NCI-H1092 treated with DMSO at 0.1 percent for 48 hours (cell line): ENCODE measurements around the gene POU3F1.

Source experiments
- DNase-seq: peaks from one replicate; lab custom pipeline; 2025; lab: John Stamatoyannopoulos, UW

POU3F1 gene

DNA sequence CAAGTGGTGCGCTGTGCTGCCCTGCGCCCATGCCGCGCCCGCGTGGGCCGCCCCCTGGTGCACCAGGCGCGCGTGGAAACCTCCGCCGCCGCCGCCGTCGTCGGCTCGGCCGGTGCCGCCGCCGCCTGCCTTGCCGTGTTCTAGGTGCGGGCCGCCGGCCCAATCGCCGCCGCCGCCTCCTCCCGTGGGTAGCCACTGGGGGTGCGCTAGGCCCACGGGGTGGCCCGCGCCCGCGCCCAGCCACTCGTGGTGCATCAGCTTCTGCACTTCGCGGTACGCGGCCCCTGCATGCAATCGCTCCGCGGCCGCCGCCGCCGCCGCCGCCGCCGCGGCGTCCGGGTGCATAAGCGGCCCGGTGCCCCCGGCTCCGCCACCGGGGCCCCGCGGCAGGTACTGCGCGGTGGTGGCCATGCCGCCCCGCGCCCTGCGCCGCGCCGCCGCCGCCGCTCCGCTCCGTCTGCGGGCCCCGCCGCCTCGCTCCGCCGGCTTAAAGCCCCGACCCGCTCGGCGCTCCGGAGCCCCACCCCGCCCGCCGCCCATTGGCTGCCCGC lies at the start of gene POU3F1:
Gene POU3F1, minus strand, starts transcription at position 461 of the 551 bp plus-strand sequence. Its CDS starts 50 bp downstream, at position 411.
- no peak for DNase-seq

DNA sequence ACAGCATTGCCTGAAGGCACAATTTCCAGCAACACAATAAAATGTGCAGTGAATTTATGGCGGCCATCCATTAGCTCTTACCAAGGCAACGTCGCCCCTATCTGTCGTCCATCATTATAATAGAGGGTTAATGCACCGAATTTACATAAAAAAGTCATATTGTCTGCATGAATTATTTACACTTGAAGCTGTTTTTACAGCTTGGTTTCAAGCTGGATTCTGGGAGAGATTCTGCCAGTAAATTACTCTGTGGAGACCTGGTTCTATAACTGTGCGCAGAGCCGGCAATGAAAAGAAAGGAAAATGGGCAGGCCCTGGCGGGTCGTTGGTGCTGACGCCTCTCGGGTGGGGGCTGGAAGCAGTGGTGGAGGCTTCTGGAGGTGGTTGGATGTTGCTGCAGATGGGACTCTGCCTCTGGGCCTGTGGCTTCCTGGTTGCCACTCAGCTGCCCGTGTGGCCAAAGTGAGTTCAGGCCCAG lies 48.9 kb upstream of the POU3F1 start:
- DNase-seq = no peak

DNA sequence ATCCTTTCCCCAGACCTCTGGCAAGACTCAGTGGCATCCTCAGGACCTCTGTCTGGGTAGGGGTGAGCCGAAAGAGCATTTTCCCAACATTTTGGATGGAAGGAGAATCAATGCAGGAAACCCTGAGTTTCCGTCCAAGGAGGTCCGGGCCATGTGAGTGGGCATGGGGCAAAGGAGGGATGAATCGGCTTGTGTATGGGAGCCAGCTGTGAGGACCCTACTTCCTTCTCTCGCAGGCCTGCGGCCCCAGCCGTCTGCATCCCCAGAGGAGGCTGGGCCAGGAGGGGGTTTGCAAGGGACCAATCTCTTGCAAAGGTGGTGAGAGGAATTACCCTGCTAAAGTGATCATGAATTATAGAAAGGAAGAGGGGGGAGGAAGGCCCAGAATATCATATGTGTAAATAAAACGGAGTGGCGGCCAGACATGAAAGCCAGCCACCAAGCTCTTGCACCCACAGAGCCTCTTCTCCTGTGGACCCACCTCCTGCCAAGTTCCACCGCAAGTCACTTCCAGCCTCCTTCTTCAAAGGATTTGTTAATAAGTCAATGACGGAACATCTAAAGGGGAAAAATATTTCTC lies 48.2 kb upstream of the POU3F1 start:
- peak; percentile 17 for DNase-seq

DNA sequence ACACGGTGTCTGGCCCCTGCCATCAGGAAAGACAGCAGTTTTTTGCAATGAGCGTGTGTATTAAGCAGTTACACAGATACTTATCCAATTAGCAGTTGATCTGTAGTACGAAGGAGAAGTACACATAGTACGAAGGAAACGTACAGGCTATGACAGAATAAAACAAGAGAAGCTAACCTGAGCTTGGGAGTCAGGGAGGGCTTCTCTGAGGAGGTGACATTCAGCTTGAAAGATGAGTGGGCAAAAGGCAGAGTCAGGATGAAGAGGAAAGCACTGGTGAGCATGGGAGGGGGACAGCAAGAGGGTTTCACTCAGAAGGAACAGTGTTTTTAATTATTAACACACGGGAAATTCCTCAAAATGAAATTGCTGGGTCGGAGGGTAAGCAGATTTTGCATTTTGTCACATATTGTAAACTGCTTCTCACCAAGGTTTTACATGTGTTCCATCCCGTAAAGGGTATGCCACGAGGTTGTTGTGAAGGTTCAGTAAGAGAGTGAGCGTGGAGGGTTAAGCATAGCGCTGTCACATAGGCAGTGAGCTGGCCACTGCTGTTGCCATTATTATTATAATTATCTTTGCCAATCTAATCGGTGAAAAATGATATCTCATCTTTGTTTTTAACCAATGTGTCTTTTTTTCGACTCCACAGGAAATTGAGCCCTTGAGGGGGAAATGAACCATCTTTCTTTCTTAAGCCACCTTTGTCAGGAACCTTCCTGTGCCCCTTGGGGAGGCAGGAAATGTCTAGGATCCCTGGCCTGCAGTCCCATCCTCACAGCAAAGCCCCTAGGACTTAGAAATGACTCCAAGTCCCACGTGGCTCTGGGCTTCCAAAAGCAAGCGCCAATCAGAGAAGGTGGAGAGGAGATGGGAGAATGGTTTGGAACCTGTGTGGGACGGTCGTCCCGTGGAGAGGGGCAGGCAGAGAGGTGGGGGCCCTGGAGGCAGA lies 47.3 kb upstream of the POU3F1 start:
- DNase-seq = no peak

DNA sequence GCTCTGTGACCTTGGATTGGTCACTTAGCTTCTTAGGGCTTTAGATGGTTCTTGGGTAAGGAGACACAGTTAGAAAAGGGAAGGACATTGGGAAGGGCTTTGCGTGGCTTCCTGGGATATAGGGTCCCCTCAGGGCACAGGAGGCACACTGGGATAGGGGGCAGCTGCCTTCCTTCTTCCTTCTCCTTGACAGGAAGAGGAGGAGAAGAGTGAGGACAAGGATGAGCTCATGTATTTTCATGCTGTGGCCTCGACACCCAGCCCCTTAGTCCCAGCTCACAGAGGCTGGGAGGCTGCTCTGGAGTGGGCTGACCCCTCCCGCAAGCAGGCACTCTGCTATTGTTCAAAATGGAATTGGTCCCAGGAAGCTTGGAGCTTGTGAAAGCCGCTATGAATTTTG lies 45.7 kb upstream of the POU3F1 start:
- DNase-seq = no peak

GRCh38 chr1:38090796-38091195 lies 44.2 kb upstream of the POU3F1 start:
- no peak for DNase-seq

DNA sequence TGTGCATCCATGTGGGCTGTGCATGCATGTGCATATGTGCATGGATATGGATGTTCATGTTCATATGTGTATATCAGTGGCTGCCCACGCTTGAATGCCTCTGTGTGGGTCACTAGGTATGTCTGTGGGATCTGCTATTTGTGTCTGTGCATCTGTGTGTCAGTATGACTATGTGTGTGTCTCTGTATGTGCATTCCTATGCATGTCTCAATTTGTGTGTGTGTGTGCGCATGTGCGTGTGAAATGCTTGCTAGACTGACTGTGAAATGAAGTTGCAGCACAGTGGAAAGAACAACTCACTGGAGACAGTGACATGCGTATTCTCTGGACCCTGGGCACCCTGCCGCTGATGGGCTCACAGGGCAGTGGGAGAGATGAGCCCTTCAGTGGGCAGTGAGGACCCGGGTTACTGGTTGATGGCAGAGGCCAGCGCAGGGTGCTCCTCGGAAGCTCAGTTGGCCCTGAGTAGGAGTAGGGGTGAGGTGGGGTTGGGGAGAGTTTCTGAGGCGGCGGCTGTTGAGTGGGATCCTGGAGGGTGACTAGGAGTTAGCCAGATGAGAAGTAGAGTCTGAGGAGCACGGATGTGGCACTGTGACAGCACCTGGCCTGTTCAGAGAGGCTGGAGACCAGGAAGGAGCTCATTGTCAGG lies 43.2 kb upstream of the POU3F1 start:
- no peak for DNase-seq

GRCh38 chr1:38088791-38089190 lies 42.2 kb upstream of the POU3F1 start:
- DNase-seq = no peak

- no peak for DNase-seq
Observed at GRCh38 chr1:38088366-38088765, 41.8 kb upstream of the POU3F1 start.

DNA sequence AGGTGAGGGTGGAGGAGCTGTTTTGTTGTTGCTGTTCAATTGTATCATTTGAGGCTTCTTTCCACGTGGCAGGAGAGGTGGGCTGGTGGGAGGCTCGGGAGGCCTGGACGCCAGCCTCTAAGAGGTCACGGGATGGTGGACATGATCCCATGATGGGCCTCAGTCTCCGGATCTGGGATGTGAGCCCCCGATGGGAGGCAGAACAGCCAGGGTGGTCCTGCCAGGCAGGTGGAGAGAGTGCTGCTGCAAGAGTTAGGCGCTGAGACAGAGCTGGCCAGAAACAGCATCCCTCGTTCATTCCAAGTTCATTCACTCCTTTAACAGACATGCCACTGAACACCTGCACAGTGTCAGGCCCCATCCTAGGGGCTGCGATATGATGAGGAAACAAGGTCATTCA lies 41.1 kb upstream of the POU3F1 start:
- DNase-seq = no peak

DNA sequence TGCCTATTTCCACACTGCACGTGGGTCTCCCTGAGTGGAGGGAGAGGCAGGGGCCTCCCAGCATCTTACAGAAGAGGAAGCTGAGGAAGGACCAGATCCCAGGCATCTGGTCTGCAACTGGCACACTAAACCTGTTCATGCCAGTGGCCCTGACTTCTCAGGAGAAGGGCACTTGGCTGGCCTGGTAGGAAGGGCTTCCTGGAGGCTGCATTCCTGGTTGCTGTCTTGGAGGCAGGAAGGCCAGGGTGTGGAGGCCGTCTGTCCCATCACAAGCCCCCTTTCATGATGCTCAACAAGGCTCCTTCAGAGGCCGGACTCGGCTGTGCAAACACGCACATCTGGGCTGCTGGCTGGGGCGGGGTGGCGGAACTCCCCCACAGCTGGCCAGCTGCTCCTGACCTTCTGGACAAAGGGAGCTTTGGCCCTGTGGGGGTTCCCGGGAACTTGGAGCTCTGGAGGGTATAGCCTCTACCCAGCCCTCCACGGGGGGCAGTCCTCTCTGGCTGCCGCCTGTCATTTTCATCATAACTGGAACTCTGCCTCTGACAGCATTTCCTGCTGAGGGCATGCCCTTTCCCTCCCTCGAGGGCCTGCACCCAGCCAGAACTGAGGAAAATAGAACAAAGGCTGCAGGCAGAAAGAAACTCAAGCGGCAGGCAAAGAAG lies 39.2 kb upstream of the POU3F1 start:
- no peak for DNase-seq

GRCh38 chr1:38084700-38085099 lies 38.1 kb upstream of the POU3F1 start:
- DNase-seq = peak; percentile 14

DNA sequence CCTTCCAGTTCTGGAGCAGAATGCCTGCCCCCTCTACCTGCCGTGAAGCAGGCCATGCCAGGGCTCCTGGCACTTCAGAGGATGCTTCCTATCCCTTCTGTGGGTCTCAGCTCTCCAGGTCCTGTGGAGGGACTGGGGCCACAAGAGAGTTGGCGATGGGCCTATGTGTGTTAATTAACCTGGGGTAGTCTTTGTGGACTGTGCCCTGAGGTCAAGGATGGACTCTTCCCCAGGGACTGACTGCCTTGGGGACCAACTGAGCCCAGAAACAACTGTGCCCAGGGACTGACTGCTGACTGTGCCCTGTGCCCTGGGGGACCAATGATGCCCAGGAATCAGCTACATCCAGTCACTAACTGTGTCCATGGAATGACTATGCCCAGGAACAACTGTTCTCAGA lies 37.5 kb upstream of the POU3F1 start:
- no peak for DNase-seq

DNA sequence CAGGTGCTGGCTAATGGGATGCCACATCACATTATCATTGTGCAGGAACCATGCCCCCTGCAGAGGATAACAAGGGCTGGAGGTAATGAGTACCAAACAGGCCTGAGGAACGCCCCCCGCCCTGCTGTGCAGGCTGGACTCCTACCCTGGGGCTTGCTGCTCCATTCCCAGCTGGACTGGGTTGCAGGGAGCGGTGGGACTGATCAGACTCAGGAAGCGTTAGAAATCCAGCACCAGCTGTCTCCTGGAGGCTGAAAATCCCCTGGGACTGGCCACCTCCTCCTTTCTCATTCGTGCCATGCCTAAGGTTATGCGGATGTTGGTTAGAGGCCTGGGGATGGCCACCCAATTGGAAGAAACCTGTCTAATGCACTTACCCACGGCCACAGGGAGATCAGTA lies 36.9 kb upstream of the POU3F1 start:
- DNase-seq = peak; percentile 53

- no peak for DNase-seq
Observed at GRCh38 chr1:38082769-38083263, 36.2 kb upstream of the POU3F1 start.

- DNase-seq = no peak
Observed at GRCh38 chr1:38079019-38079418, 32.4 kb upstream of the POU3F1 start.

DNA sequence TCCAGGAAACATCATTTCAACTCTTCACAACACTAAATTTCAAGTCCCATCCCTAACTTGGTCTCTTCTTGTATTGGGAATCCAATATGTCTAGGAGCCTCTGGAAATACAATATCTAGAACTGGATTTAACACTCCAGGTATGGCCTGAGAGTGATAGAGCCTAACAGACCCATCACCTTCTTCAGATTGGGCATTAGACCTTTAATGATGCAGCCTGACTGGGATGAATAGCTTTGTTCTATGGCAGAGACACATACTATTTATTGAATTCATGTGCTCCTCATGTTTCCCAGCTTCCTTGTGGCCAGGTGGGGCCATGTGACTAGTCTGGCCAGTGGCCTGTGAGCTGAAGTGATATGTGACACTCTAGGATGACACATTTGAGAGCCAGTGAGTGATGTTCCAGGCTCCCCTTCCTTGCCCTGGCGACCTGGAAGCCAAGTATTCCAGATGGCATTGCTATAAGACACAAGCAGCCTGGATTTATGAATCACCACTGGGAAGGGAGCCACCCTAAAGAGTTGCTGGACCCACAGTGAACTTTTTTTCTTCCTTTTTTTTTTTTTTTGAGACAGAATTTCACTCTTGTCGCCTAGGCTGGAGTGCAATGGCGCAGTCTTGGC lies 31.0 kb upstream of the POU3F1 start:
- DNase-seq = no peak

GRCh38 chr1:38076455-38076854 lies 29.9 kb upstream of the POU3F1 start:
- no peak for DNase-seq

DNA sequence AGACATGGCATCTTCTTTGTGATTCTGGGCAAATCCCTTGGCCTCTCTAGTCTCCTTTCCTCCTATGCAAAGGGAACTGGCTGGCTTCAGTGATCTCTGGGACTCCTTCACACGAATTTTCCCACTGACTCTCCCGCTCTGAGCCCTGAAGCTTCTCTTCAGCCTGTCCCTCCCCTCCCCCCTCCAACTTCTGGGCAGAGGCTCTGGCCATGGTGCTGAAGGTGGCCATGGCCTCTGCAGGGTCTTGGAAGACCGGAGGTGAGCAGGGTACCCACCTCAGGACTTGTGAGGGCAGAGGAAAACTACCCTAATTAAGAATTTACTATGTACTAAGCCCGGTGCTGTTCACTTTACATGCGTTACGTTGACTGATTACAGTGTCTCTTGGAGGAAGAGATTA lies 29.4 kb upstream of the POU3F1 start:
- DNase-seq = no peak

DNA sequence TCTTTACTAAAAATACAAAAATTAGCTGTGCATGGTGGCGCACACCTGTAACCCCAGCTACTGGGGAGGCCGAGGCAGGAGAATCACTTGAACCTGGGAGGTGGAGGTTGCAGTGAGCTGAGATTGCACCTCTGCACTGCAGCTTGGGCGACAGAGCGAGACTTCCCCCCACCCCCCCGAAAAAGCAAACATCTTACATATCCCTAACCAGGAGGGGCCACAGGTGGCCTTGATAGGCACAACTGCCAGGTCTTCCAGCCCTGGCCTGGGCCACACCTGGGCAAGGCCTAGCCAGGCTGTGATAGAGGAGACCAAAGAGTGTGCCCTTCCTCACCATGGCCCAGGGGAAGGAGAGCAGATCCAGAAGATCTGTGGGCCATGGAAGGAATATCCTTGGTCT lies 28.6 kb upstream of the POU3F1 start:
- DNase-seq = no peak

DNA sequence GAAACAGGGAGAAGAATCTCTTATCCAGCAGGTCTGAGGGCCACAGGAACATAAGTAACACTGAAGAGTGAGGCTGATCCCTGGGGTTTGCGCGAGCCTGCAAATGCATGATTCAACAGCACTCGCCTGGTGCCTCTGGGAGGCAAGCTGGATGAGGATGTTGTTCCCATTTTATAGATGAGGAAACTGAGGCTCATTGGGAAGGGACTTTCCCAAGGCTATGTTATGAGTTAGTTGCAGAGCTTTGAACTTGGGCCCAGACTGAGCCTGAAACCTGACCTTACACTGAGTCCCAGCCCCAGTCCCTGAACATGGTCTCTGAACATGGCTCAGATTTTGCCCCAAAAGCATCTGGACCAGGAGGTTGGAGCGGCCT lies 27.7 kb upstream of the POU3F1 start:
- DNase-seq = no peak
